Neural cell (in vitro differentiated cells): ENCODE results near the gene COBL. TPM values are rescaled to one million over a fixed set of nuclear protein-coding genes. Genes with fewer than 3 reads are reported as not detected.

Experiments used
- H2AFZ ChIP-seq: fragments of 200-600, 300-800 bp; sonication (generic), shearing (Covaris generic); 2 replicates; pipeline ENCODE4 v1.6.0; 2014; ENCODE audit warnings: low read depth, mild to moderate bottlenecking, antibody characterized with exemption, low read length, moderate library complexity
- H3F3A ChIP-seq: fragments of 200-600 bp; shearing (Covaris generic); 2 replicates; pipeline ENCODE4 v1.6.1; 2016; ENCODE audit warnings: mild to moderate bottlenecking, moderate library complexity, mixed read lengths, antibody characterized with exemption, low read length; ENCODE audit not compliant: insufficient read depth, poor library complexity, severe bottlenecking
- H3K27ac ChIP-seq: fragments of 200-600, 300-800 bp; sonication (generic), shearing (Covaris generic); 2 replicates; pipeline ENCODE4 v1.5.1; 2014; ENCODE audit warnings: mild to moderate bottlenecking, low read length, moderate library complexity
- H3K27me3 ChIP-seq: fragments of 300-800, 200-600 bp; sonication (generic), shearing (Covaris generic); 2 replicates; pipeline ENCODE4 v1.6.0; 2014; ENCODE audit warnings: mild to moderate bottlenecking, low read depth, low read length, moderate library complexity; ENCODE audit not compliant: insufficient read depth
- H3K36me3 ChIP-seq: fragments of 300-800, 200-600 bp; sonication (generic), shearing (Covaris generic); 2 replicates; pipeline ENCODE4 v1.5.1; 2014; ENCODE audit warnings: mild to moderate bottlenecking, antibody characterized with exemption, low read length, moderate library complexity; ENCODE audit not compliant: insufficient read depth
- H3K4me2 ChIP-seq: fragments of 300-800, 200-600 bp; sonication (generic), shearing (Covaris generic); 2 replicates; pipeline ENCODE4 v1.6.0; 2014; ENCODE audit warnings: mild to moderate bottlenecking, low read length
- H3K4me3 ChIP-seq: fragments of 300-800, 200-600 bp; sonication (generic), shearing (Covaris generic); 2 replicates; pipeline ENCODE4 v1.5.1; 2014; ENCODE audit warnings: mild to moderate bottlenecking, low read length, moderate library complexity
- H3K79me2 ChIP-seq: fragments of 200-600 bp; shearing (Covaris generic); replicated peaks from 2 replicates; pipeline ENCODE4 v1.6.0; 2014; ENCODE audit warnings: mild to moderate bottlenecking, low read length, moderate library complexity; ENCODE audit not compliant: insufficient read depth
- H3K9ac ChIP-seq: fragments of 300-800, 200-600 bp; sonication (generic), shearing (Covaris generic); 2 replicates; pipeline ENCODE4 v1.6.1; 2016; ENCODE audit warnings: mild to moderate bottlenecking, low read length, mixed read lengths
- H3K9me2 ChIP-seq: fragments of 200-600 bp; shearing (Covaris generic); 2 replicates; pipeline ENCODE4 v1.6.1; 2016; ENCODE audit warnings: mild to moderate bottlenecking, low read length, mixed read lengths; ENCODE audit not compliant: insufficient read depth
- H3K9me3 ChIP-seq: fragments of 200-600, 300-800 bp; sonication (generic), shearing (Covaris generic); 2 replicates; pipeline ENCODE4 v1.6.1; 2016; ENCODE audit warnings: mild to moderate bottlenecking, mixed run types, low read length, moderate library complexity, mixed read lengths
- H4K20me1 ChIP-seq: fragments of 200-600 bp; shearing (Covaris generic); 2 replicates; pipeline ENCODE4 v1.6.1; 2016; ENCODE audit warnings: mild to moderate bottlenecking, mixed run types; ENCODE audit not compliant: insufficient read depth
- EP300 ChIP-seq: fragments of 450-650 bp; conservative IDR thresholded peaks from 2 replicates; pipeline ENCODE4 v1.6.1; 2014; ENCODE audit warnings: antibody characterized with exemption, mild to moderate bottlenecking, moderate library complexity; ENCODE audit not compliant: poor library complexity, severe bottlenecking
- EZH2 ChIP-seq: fragments of 200-600, 300-800 bp; shearing (Covaris generic), sonication (generic); IDR thresholded peaks from 2 replicates; pipeline ENCODE4 v1.6.1; 2014; ENCODE audit warnings: antibody characterized with exemption, low read length, borderline replicate concordance, mild to moderate bottlenecking; ENCODE audit not compliant: insufficient read depth, poor library complexity, severe bottlenecking
- MXI1 ChIP-seq: fragments of 450-650 bp; conservative IDR thresholded peaks from 2 replicates; pipeline ENCODE4 v1.6.1; 2014; ENCODE audit warnings: antibody characterized with exemption, mild to moderate bottlenecking; ENCODE audit not compliant: poor library complexity, severe bottlenecking
- POLR2AphosphoS5 ChIP-seq: IDR thresholded peaks from 2 replicates; pipeline ENCODE4 v1.6.1; 2012
- RAD21 ChIP-seq: fragments of 450-650 bp; conservative IDR thresholded peaks from 2 replicates; pipeline ENCODE4 v1.6.1; 2014; ENCODE audit warnings: antibody characterized with exemption, mild to moderate bottlenecking, moderate library complexity
- SMC3 ChIP-seq: fragments of 450-650 bp; conservative IDR thresholded peaks from 2 replicates; pipeline ENCODE4 v1.6.1; 2014; ENCODE audit warnings: antibody characterized with exemption, mild to moderate bottlenecking, moderate library complexity; ENCODE audit not compliant: poor library complexity
- TAF1 ChIP-seq: IDR thresholded peaks from 2 replicates; pipeline ENCODE4 v1.6.1; 2012; ENCODE audit warnings: low read depth
- polyA plus RNA-seq: library from polyadenylated mRNA; depleted of rRNA; stranded (reverse); fragments of >200 nt; gene quantifications from 2 replicates; pipeline ENCODE4 v1.2.3, GENCODE V29; 2014
- TF ChIP-seq, protein P1 (sequence below): fragments of 450-650 bp; IDR thresholded peaks from 2 replicates; pipeline ENCODE4 v1.5.1; 2014; ENCODE audit warnings: antibody characterized with exemption, mild to moderate bottlenecking, moderate library complexity; ENCODE audit not compliant: poor library complexity, severe bottlenecking
- TF ChIP-seq, protein P2 (sequence below): IDR thresholded peaks from 2 replicates; pipeline ENCODE4 v1.6.1; 2012; ENCODE audit warnings: borderline replicate concordance

COBL gene
- polyA plus RNA-seq, 1 donor from 2014 or later = 0.12 TPM

DNA sequence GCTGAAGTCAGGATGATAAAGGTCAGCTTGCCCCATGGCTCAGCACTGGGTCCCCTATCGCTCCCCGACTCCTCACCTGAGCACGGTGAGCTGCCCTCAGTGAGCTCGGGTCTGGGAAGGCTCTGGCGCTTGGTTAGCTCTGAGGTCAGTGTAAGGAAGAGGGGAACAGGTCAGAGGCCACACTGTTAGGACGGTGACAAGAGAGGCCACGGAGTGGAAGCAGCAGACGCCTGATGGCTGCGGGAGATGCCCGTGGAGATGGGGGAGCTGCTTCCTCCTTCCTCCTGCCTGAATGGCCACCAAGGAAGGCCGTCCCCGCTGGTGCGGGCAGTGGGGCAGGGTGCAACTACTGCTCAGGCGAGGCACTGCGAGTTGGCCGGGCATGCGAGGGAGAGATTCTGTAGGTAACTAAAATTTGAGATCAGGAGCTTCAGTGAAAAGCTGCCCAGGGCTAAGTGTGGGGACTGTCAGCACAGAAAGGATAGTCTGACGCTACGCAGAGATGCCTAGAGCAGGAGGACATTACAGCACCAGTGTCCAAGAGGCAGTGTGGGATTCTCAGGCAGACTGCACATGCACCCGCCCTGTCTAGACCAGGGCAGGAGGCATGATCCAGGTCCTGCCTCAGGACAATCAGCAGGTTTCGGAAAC lies 302.6 kb downstream of the COBL start:
- no peaks in the 10 kb centered on the region for H3K9me3 ChIP-seq
- H3K79me2 ChIP-seq = no peaks in the 10 kb centered on the region
- H2AFZ ChIP-seq = no peak overlapping the region
- H3K9ac ChIP-seq = no peak overlapping the region
- no peak overlapping the region for H3K27ac ChIP-seq
- no peaks in the 10 kb centered on the region for H3F3A ChIP-seq
- H3K4me2 ChIP-seq = no peak overlapping the region
- no peaks in the 10 kb centered on the region for H4K20me1 ChIP-seq
- no peaks in the 10 kb centered on the region for H3K36me3 ChIP-seq
- H3K9me2 ChIP-seq = no peaks in the 10 kb centered on the region
- H3K27me3 ChIP-seq = no peaks in the 10 kb centered on the region
- TF ChIP-seq EP300 = no peak
- TF ChIP-seq, protein P1, sequence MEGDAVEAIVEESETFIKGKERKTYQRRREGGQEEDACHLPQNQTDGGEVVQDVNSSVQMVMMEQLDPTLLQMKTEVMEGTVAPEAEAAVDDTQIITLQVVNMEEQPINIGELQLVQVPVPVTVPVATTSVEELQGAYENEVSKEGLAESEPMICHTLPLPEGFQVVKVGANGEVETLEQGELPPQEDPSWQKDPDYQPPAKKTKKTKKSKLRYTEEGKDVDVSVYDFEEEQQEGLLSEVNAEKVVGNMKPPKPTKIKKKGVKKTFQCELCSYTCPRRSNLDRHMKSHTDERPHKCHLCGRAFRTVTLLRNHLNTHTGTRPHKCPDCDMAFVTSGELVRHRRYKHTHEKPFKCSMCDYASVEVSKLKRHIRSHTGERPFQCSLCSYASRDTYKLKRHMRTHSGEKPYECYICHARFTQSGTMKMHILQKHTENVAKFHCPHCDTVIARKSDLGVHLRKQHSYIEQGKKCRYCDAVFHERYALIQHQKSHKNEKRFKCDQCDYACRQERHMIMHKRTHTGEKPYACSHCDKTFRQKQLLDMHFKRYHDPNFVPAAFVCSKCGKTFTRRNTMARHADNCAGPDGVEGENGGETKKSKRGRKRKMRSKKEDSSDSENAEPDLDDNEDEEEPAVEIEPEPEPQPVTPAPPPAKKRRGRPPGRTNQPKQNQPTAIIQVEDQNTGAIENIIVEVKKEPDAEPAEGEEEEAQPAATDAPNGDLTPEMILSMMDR = no peak
- TF ChIP-seq POLR2AphosphoS5 = no peak
- TF ChIP-seq MXI1 = no peak
- no peak for TF ChIP-seq SMC3
- TF ChIP-seq EZH2 = no peak
- no peak for TF ChIP-seq RAD21
- TF ChIP-seq, protein P2, sequence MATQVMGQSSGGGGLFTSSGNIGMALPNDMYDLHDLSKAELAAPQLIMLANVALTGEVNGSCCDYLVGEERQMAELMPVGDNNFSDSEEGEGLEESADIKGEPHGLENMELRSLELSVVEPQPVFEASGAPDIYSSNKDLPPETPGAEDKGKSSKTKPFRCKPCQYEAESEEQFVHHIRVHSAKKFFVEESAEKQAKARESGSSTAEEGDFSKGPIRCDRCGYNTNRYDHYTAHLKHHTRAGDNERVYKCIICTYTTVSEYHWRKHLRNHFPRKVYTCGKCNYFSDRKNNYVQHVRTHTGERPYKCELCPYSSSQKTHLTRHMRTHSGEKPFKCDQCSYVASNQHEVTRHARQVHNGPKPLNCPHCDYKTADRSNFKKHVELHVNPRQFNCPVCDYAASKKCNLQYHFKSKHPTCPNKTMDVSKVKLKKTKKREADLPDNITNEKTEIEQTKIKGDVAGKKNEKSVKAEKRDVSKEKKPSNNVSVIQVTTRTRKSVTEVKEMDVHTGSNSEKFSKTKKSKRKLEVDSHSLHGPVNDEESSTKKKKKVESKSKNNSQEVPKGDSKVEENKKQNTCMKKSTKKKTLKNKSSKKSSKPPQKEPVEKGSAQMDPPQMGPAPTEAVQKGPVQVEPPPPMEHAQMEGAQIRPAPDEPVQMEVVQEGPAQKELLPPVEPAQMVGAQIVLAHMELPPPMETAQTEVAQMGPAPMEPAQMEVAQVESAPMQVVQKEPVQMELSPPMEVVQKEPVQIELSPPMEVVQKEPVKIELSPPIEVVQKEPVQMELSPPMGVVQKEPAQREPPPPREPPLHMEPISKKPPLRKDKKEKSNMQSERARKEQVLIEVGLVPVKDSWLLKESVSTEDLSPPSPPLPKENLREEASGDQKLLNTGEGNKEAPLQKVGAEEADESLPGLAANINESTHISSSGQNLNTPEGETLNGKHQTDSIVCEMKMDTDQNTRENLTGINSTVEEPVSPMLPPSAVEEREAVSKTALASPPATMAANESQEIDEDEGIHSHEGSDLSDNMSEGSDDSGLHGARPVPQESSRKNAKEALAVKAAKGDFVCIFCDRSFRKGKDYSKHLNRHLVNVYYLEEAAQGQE = no peak
- no peak for TF ChIP-seq TAF1
- H3K4me3 ChIP-seq = no peak overlapping the region

DNA sequence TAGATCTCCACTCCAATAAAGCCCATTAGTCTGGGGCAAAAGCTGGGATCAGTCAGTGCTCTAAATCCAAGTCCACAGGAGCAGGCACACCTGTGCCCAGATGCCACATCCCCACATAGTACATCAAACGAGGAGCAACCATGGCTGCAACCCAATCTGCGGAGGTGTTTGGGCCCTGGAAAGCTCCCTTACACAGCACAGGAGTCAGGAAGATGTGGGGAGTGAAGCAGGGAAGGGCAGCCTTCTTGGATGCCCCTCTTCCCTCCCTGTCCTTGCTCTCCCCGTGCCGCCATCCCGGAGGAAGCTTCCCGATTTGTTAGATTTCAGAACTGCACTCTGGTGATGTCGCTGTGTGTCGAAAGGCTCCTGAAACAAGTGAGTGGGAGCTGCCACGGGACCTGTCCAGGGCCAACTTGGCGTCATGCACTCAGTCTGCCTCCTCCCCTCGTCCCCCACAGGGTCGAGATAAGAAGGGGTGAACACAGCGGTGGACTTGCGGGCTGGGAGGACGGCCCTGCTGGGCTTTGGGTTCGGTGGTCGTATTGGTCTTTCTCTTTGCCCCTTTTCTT lies 303.3 kb downstream of the COBL start:
- TF ChIP-seq MXI1 = no peak
- no peak for TF ChIP-seq SMC3
- TF ChIP-seq, protein P1 = no peak
- TF ChIP-seq EZH2 = no peak
- TF ChIP-seq EP300 = no peak
- no peak for TF ChIP-seq POLR2AphosphoS5
- TF ChIP-seq, protein P2 = no peak
- TF ChIP-seq RAD21 = no peak
- TF ChIP-seq TAF1 = no peak
- Histone ChIP-seq H3K27ac (no peak overlapping the region), H3K9me2 (no peaks in the 10 kb centered on the region), H3K36me3 (no peaks in the 10 kb centered on the region), H2AFZ (no peak overlapping the region), H4K20me1 (no peaks in the 10 kb centered on the region), H3K9ac (no peak overlapping the region), H3K4me3 (no peak overlapping the region), H3K9me3 (no peaks in the 10 kb centered on the region), H3K27me3 (no peaks in the 10 kb centered on the region), H3K4me2 (no peak overlapping the region), H3F3A (no peaks in the 10 kb centered on the region), H3K79me2 (no peaks in the 10 kb centered on the region)
